NCI-H1092 (cell line): ENCODE results near the gene HNRNPAB.
"Not testable (repeated sequence)": the region's sequence is repeated elsewhere in the genome, so short reads cannot be mapped to it uniquely, and the experiment has no call there.

Source experiments
- DNase-seq: peaks from one replicate; lab custom pipeline; 2025; lab: John Stamatoyannopoulos, UW

The HNRNPAB gene

GRCh38 chr5:178196986-178197385 lies 7.3 kb upstream of the HNRNPAB start:
- no peak for DNase-seq

- not testable (repeated sequence) for DNase-seq
Measured at GRCh38 chr5:178198151-178198550, 6.2 kb upstream of the HNRNPAB start.

- no peak for DNase-seq
Measured at GRCh38 chr5:178198706-178199105, 5.6 kb upstream of the HNRNPAB start.

- DNase-seq: no peak
Measured at GRCh38 chr5:178199581-178200434, 4.5 kb upstream of the HNRNPAB start.

- no peak for DNase-seq
Measured at GRCh38 chr5:178201221-178201926, 3.0 kb upstream of the HNRNPAB start.

- no peak for DNase-seq
Measured at GRCh38 chr5:178201927-178202235, 2.5 kb upstream of the HNRNPAB start.

GRCh38 chr5:178202541-178202940 lies 1.8 kb upstream of the HNRNPAB start:
- no peak for DNase-seq

- no peak for DNase-seq
Measured at GRCh38 chr5:178203670-178204181, 607 bp upstream of the HNRNPAB start.

- peak; percentile 7 for DNase-seq
Measured at GRCh38 chr5:178204935-178205748, 809 bp downstream of the HNRNPAB start.

- DNase-seq: no peak
Measured at GRCh38 chr5:178205749-178206047, 1.4 kb downstream of the HNRNPAB start.

GRCh38 chr5:178206166-178207101 lies 2.1 kb downstream of the HNRNPAB start:
- DNase-seq: no peak

GRCh38 chr5:178207183-178207916 lies 3.0 kb downstream of the HNRNPAB start:
- DNase-seq: no peak

GRCh38 chr5:178207917-178208280 lies 3.6 kb downstream of the HNRNPAB start:
- no peak for DNase-seq

- no peak for DNase-seq
Measured at GRCh38 chr5:178208540-178209227, 4.4 kb downstream of the HNRNPAB start.

GRCh38 chr5:178209334-178210072 lies 5.2 kb downstream of the HNRNPAB start:
- no peak for DNase-seq

- no peak for DNase-seq
Measured at GRCh38 chr5:178210073-178210535, 5.8 kb downstream of the HNRNPAB start.

- no peak for DNase-seq
Measured at GRCh38 chr5:178210686-178211085, 6.4 kb downstream of the HNRNPAB start.

GRCh38 chr5:178211095-178212048 lies 7.0 kb downstream of the HNRNPAB start:
- no peak for DNase-seq
